Fibroblast of lung (primary cell): ENCODE data around the gene U2AF2. TPM values are rescaled to one million over a fixed set of nuclear protein-coding genes. Genes with fewer than 3 reads are reported as not detected.

ENCODE experiments used
- DNase-seq, 2 donors: peaks; one replicate each; pipeline versions ENCODE4 v3.0.0 to v3.0.0-alpha.2; 2010; ENCODE audit warnings: low read depth in 2 of 2
- H2AFZ ChIP-seq: 2 replicates; pipeline ENCODE4 v1.5.1; 2012; ENCODE audit warnings: low read length, control low read depth, inconsistent platforms
- H3K27ac ChIP-seq: 2 replicates; pipeline ENCODE4 v1.5.1; 2011; ENCODE audit warnings: low read length, control low read depth; ENCODE audit not compliant: insufficient read depth
- H3K27me3 ChIP-seq: 2 replicates; pipeline ENCODE4 v1.5.1; 2011; ENCODE audit warnings: mild to moderate bottlenecking, low read length; ENCODE audit not compliant: control insufficient read depth, insufficient read depth
- H3K36me3 ChIP-seq: 2 replicates; pipeline ENCODE4 v1.5.1; 2011; ENCODE audit warnings: low read length; ENCODE audit not compliant: control insufficient read depth, insufficient read depth
- H3K4me1 ChIP-seq: 2 replicates; pipeline ENCODE4 v1.5.1; 2011; ENCODE audit warnings: low read length; ENCODE audit not compliant: control insufficient read depth, insufficient read depth; ENCODE audit errors: extremely low read depth
- H3K4me2 ChIP-seq: 2 replicates; pipeline ENCODE4 v1.5.1; 2011; ENCODE audit warnings: low read length, control low read depth; ENCODE audit not compliant: insufficient read depth; ENCODE audit errors: extremely low read depth
- H3K4me3 ChIP-seq, 4 experiments: fragments of 200-600 bp in 1 of 4; sonication (generic) in 1 of 4; replicated peaks in 1 of 4; 2 replicates each; pipeline ENCODE4 v1.5.1; 2011 to 2016; ENCODE audit warnings: low read length in 4 of 4, low read depth in 3 of 4, mild to moderate bottlenecking in 3 of 4, control low read depth in 2 of 4, inconsistent platforms in 1 of 4, mixed read lengths in 1 of 4; ENCODE audit not compliant: insufficient read depth in 1 of 4; ENCODE audit errors: control extremely low read depth in 1 of 4
- H3K79me2 ChIP-seq: 2 replicates; pipeline ENCODE4 v1.5.1; 2012; ENCODE audit warnings: mild to moderate bottlenecking, low read length, inconsistent platforms; ENCODE audit not compliant: control insufficient read depth, insufficient read depth
- H3K9ac ChIP-seq: 2 replicates; pipeline ENCODE4 v1.5.1; 2011; ENCODE audit warnings: mild to moderate bottlenecking, low read length, control low read depth; ENCODE audit not compliant: insufficient read depth
- H3K9me3 ChIP-seq: 2 replicates; pipeline ENCODE4 v1.5.1; 2012; ENCODE audit warnings: low read depth, low read length; ENCODE audit not compliant: control insufficient read depth, insufficient read depth
- H4K20me1 ChIP-seq: 2 replicates; pipeline ENCODE4 v1.5.1; 2011; ENCODE audit warnings: low read length; ENCODE audit not compliant: control insufficient read depth, insufficient read depth; ENCODE audit errors: extremely low read depth
- CTCF ChIP-seq, 2 donors: IDR thresholded peaks in 1 of 2; conservative IDR thresholded peaks in 1 of 2; 1 replicate in 1 of 2; 2 replicates in 1 of 2; pipeline ENCODE4 v1.5.1; 2011 to 2012; ENCODE audit warnings: low read length in 2 of 2, control low read depth in 1 of 2, inconsistent platforms in 1 of 2, low read depth in 1 of 2, mild to moderate bottlenecking in 1 of 2
- EZH2 ChIP-seq: IDR thresholded peaks from 2 replicates; pipeline ENCODE4 v1.5.1; 2012; ENCODE audit warnings: low read length, control low read depth, mild to moderate bottlenecking; ENCODE audit errors: missing control alignments
- polyA plus RNA-seq, 2 donors: library from polyadenylated mRNA; depleted of rRNA in 1 of 2; stranded (reverse) in 1 of 2; unstranded in 1 of 2; fragments of >200 nt; gene quantifications; 2 replicates each; pipeline ENCODE4 v1.2.1, GENCODE V29; 2011 to 2012; ENCODE audit warnings: missing spikeins in 1 of 2
- total RNA-seq: library from RNA; depleted of rRNA; stranded (reverse); fragments of >200 nt; gene quantifications from 2 replicates; pipeline ENCODE4 v1.2.1, GENCODE V29; 2014

Gene U2AF2
- total and polyA plus RNA-seq, 2 donors (not counting 1 experiment from before 2014, with no cell fraction given): 53.5 to 84.1 TPM

GRCh38 chr19:55621205-55621672 is 33.6 kb upstream of the U2AF2 start:
- no peak overlapping the region for H3K4me2 ChIP-seq
- no peaks in the 10 kb centered on the region for H4K20me1 ChIP-seq
- DNase-seq: no peak
- H3K9me3 ChIP-seq: no peaks in the 10 kb centered on the region
- H3K4me3 ChIP-seq: no peak overlapping the region
- H3K79me2 ChIP-seq: no peaks in the 10 kb centered on the region
- peaks cover 16% of the 10 kb centered on the region for H3K36me3 ChIP-seq
- H2AFZ ChIP-seq: no peak overlapping the region
- H3K27me3 ChIP-seq: no peaks in the 10 kb centered on the region
- TF ChIP-seq EZH2 (no peak), CTCF (conservative IDR thresholded peaks at IDR 0.05 in 1 of 2, IDR thresholded peaks at IDR 0.05 in 1 of 2; ENCODE audit: low read depth in 1 of 2, low read length in 2 of 2) (no peak)
- H3K27ac ChIP-seq: no peak overlapping the region
- peaks cover 5% of the 10 kb centered on the region for H3K4me1 ChIP-seq
- no peak overlapping the region for H3K9ac ChIP-seq

- no peak overlapping the region for H2AFZ ChIP-seq
- no peak overlapping the region for H3K9ac ChIP-seq
- no peak for DNase-seq
- H4K20me1 ChIP-seq: no peaks in the 10 kb centered on the region
- H3K27me3 ChIP-seq: no peaks in the 10 kb centered on the region
- no peak overlapping the region for H3K27ac ChIP-seq
- no peak for TF ChIP-seq CTCF (conservative IDR thresholded peaks at IDR 0.05 in 1 of 2, IDR thresholded peaks at IDR 0.05 in 1 of 2; ENCODE audit: low read depth in 1 of 2, low read length in 2 of 2)
- TF ChIP-seq EZH2: no peak
- H3K9me3 ChIP-seq: no peaks in the 10 kb centered on the region
- no peak overlapping the region for H3K4me3 ChIP-seq
- no peak overlapping the region for H3K4me2 ChIP-seq
- H3K36me3 ChIP-seq: peaks cover 11% of the 10 kb centered on the region
- H3K4me1 ChIP-seq: peaks cover 5% of the 10 kb centered on the region
- H3K79me2 ChIP-seq: no peaks in the 10 kb centered on the region
Measured at GRCh38 chr19:55621673-55622231, 33.1 kb upstream of the U2AF2 start.

GRCh38 chr19:55622242-55622969 is 32.4 kb upstream of the U2AF2 start:
- no peak overlapping the region for H3K27ac ChIP-seq
- H3K9ac ChIP-seq: no peak overlapping the region
- no peak for DNase-seq
- H2AFZ ChIP-seq: no peak overlapping the region
- H3K79me2 ChIP-seq: no peaks in the 10 kb centered on the region
- no peaks in the 10 kb centered on the region for H4K20me1 ChIP-seq
- H3K27me3 ChIP-seq: no peaks in the 10 kb centered on the region
- H3K4me3 ChIP-seq: no peak overlapping the region
- no peaks in the 10 kb centered on the region for H3K9me3 ChIP-seq
- TF ChIP-seq EZH2 (no peak), CTCF (conservative IDR thresholded peaks at IDR 0.05 in 1 of 2, IDR thresholded peaks at IDR 0.05 in 1 of 2; ENCODE audit: low read depth in 1 of 2, low read length in 2 of 2) (no peak)
- H3K4me2 ChIP-seq: no peak overlapping the region
- peaks cover 6% of the 10 kb centered on the region for H3K36me3 ChIP-seq
- peaks cover 5% of the 10 kb centered on the region for H3K4me1 ChIP-seq
